Measurements from ENCODE around the gene CISTR. TPM values are rescaled to one million over a fixed set of nuclear protein-coding genes. Genes with fewer than 3 reads are reported as not detected.
"Not testable (repeated sequence)": the region's sequence is repeated elsewhere in the genome, so short reads cannot be mapped to it uniquely, and the experiment has no call there.

The CISTR gene
- total RNA-seq (2014; rRNA removed), result not detected in 2 replicates
- not detected for polyA plus RNA-seq (2012)

GRCh38 chr12:53751336-53752191 lies at the start of gene CISTR:
Gene CISTR, minus strand, starts transcription at chr12:53751979.
- DNase-seq (ENCODE audit: low read depth), result no peak

DNA sequence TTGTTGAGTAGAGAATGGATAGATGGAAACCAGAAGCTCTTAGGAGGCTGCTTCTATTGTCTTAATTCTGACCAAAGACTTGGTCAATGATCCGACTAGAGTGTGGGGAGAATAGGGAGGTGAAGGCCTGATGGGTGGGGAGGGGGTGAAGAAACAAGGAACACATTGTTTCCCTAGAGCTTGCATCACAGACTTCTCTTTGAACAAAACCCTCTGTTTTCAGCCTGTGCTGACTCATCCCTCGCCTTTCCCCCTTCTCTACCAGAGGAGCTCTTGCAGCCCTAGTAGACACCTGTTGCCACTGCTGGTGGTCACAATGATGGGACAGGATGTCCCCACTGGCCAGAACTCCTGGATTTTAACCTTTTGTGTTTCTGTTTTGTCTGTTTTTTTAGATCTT lies 46.8 kb upstream of the CISTR start:
- DNase-seq (ENCODE audit: low read depth), result peak; percentile 86

DNA sequence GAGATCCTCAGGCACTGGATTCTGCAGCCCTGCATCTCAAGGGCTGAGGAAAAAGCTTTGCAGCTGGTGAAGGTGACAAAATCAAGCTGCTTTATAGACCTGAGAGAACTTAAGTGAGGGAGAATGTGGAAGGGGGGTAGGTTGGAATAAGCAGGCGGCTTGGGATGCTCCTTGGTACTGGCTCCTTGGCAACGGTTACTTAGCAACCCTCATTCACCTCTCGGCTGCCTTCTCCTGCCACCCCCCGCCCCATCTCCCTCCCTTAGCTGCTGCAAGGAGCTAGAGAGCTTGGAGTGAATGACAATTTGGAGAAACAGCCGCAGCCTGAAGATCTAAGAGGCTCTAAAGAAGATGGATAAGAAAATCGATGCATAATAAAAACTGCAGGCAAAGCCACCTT lies 44.1 kb upstream of the CISTR start:
- DNase-seq (ENCODE audit: low read depth), result no peak

DNA sequence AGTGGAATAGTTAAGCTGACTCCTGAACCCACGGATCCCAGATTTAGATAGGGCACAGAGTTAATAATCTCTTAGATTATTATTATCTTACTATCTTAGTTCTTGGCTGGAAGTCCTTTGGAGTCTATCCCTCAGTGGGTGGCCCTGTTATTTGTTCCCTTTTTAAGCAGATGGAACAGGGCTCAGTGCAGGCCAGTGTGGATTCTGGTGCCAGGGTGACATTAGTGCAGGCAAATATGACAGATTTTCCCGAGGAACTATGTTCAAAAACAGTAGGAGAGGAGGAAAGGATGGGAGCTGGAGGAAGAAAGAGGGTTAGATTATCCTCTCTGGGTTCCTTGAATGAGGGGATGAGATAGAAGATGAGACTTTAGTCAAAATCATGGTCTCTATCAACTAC lies 41.4 kb upstream of the CISTR start:
- DNase-seq (ENCODE audit: low read depth), result no peak

- DNase-seq (ENCODE audit: low read depth), result no peak
Measured at GRCh38 chr12:53791735-53792326, 40.1 kb upstream of the CISTR start.

DNA sequence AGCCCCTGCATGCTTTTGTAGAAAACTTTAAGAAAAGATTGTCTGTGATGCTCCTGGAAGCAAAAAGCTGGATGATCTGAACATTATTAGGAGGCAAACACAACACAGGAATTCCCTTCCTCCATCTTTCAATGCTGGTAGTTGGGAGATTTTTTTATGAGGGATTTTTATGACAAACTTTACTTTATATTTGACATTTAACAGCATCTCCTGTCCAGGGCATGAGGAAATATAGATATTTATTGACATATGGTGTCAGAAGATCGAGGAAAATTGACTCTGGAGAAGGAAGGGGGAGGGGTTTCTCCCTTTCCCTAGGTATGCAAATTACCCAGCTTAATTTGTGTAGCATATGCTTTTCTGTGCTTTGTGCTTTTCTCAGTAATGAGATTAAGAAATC lies 37.8 kb upstream of the CISTR start:
- DNase-seq (ENCODE audit: low read depth), result no peak

- DNase-seq (ENCODE audit: low read depth), result no peak
Measured at GRCh38 chr12:53788892-53789291, 37.1 kb upstream of the CISTR start.

- DNase-seq (ENCODE audit: low read depth), result no peak
Measured at GRCh38 chr12:53786411-53786810, 34.6 kb upstream of the CISTR start.

DNA sequence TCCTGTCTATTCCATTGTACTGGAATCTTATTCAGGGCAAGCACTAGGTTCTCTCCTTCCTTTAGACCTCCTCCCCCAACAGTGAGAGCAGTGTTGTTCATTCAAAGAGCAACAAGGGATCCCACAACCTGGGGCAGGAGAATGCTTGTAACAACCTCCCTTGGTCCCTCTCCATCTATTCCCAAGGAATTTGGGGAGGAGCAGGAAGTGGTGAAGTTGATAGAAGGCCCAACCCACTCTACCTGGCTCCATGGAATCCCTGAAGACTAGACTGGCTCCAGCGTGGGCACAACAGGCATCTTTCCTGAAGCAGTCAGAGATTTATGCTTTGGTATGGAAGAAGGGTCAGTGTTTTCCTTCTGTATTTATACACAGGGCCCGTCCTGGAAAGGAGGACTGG lies 33.4 kb upstream of the CISTR start:
- DNase-seq (ENCODE audit: low read depth), result no peak

- DNase-seq (ENCODE audit: low read depth), result no peak
Measured at GRCh38 chr12:53782093-53782703, 30.4 kb upstream of the CISTR start.

DNA sequence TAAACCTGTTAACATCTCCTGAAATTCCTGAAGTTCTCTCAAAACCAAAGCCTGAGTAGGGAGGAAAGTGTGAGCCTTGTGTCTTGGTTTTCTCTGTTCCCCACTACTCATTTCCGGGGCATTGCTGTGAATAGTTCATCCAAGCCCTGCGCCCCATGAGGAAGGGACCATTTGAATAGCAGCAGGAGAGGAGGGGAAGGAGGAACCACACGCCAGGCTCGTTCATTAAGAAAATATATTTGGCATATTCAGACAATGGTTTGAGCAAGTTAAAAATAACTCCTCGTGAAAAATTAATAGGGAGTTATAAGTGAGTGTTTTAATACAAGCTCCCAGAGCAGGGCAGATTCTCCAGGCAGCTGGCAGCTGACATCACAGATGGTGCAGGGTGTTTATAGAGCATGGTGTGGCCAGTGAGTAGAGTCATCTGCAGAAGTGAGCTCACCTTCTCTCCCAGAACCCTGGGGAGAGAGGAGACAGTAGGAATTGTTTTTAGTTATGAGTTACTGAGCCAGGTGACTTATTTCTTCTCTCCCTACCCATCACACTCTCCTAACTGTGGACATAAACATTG lies 29.5 kb upstream of the CISTR start:
- DNase-seq (ENCODE audit: low read depth), result peak; percentile 79

DNA sequence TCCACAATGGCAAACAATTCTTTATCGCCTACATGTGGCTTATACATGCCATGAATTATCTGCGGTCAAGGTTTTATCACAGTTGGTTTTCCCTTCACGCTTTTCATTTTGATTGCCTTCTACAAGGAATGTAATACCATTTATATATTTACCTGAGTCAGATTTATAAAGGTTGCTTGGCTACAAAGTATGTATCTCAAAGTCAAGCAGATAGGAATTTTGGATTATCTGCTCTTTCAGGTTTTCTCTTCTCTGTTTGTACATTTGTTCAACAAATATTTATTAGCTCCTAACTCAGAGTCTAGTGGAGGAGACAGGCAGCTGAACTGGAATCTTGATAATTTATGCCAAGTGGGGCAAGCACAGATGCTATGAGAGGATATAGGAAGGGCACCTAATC lies 28.5 kb upstream of the CISTR start:
- no peak for DNase-seq (ENCODE audit: low read depth)

GRCh38 chr12:53779679-53780078 lies 27.9 kb upstream of the CISTR start:
- not testable (repeated sequence) for DNase-seq (ENCODE audit: low read depth)

DNA sequence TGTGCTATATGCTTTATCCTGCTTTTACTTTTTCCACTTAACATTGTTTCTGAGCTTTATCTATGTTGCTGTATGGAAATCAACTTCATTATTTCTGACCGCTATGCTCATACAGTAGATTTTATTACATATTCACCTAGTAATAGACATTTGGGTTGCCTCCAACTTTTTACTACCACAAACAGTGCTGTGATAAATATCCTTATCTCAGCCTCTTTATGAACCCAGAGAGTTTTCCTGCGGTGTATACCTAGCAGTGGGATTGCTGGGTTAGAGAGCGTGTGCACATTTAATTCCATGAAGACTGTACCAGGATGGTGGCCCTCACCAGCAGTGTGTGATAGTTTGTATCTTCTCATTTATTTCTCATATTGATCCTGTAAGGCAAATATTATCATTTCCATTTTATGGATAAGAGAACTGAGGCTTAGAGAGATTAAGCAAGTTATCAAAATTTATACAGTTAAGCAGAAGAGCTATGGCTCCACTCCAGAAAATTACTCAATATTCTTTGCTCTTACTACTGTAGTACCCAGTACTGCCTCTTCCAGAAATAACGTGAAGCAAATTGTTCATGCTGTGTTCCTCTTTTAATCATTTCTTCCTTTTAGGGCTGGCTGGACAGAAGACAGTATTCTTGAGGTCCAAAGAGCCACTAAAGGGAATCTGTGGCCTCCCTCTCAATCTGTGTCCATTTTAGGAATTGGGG lies 26.3 kb upstream of the CISTR start:
- no peak for DNase-seq (ENCODE audit: low read depth)

DNA sequence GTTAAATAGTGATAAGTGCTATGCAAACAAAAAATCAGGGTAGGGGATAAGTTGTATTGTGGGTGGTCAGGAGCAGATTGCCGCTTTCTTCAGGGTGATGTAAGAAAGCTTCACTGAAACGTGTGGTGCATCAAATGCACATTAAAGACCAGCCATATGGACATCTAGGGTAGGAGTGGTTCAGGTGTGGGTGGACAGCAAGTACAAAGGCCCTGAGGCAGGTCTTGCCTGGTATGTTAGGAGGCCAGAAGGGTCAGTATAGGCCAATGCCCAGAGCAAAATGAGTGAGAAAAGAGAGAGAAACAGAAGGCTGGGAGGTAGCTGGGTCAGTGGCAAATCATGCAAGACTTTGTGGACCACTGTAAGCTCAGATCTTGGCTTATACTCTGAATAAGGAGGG lies 25.6 kb upstream of the CISTR start:
- DNase-seq (ENCODE audit: low read depth), result no peak

DNA sequence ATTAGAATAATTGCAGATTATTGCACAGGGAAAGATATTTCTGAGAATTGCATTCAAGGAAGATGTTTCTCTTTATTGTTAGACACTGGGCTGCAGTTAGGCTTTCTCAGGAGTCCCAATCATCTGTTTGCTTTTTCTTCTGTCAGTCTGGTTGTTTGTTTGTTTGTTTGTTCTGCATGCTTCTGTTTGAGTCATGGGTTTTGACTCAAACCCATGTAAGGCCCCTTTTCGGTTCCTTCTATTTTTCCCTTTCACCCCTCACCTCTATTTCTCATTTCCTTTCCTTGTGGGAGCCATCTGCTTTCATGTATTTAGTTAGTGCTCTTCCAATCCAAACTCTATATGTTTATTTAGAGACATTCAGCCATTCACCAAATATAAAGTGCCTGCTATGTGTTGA lies 25.1 kb upstream of the CISTR start:
- DNase-seq (ENCODE audit: low read depth), result no peak

DNA sequence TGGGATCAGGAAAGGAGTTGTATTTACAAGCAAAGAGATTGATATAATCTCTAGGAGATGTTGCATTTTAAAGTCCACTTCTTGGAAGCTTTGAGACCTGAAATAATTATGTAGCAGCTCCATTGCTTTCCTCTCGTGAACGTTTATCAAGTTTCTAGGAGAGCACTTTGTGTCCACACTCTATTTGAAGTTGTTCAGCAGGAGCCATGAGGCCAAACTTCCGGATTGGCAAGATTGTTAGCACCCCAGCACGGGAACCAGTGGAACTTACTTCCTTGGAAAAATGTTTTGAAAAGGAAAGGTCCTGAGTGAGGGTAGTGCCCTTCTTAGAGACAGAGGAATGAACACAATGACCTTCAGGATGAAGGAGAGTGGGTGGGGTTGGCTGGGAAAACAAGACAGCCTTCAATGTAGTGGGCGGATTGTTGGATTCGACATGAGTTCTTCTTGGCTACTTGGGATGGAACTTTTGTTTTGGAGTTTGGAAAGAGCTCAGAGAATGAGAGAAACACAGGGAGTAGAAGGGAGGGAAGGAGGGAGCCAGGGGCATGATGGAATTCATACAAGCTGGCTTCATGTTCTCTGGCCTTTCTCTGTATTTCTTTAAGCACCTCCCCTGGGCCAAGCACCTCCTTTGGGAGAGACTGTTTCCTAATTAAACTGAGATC lies 23.8 kb upstream of the CISTR start:
- DNase-seq (ENCODE audit: low read depth), result no peak

DNA sequence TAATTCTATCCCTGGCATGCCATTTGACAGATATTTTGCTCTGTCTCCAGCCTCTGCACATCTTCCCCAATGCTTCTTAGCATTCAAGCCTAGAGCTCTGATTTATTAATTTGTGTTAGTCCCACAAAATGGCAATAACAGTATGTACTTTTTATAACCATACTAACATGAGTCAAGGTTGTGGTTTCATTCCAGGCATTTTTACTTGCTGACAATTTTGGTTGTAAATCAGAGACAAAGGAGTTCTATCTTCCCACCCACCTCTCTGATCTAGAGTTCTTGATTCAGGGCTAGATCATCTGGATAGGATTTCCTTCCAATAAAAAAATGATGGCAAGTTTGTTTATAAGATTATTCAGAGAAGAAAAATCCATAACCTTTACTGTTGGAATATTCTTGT lies 18.5 kb upstream of the CISTR start:
- peak; percentile 98 for DNase-seq (ENCODE audit: low read depth)

GRCh38 chr12:53768976-53769375 lies 17.2 kb upstream of the CISTR start:
- no peak for DNase-seq (ENCODE audit: low read depth)

DNA sequence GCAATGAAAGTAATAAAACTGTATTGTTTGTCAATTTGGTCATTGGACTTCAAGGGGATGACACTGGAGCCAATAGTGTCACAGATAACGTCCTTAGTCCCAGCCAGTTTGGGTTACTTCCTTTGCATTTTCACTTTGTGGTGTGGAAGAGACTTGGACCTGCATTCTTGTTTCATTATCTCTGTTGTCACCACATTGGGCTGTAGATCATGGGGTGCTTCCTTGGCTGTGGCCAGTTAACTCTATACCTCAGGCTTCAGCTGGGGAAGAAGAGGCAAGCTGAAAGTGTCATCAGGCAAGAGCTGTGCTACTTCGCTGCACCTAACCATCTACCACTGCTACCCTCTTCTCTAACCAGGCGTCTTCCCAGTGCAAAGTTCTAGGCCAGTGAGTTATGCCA lies 15.1 kb upstream of the CISTR start:
- no peak for DNase-seq (ENCODE audit: low read depth)

GRCh38 chr12:53765891-53766290 lies 14.1 kb upstream of the CISTR start:
- DNase-seq (ENCODE audit: low read depth), result no peak
